T-helper 2 cell treated with Interferon-gamma antibody and Interleukin-4, amounts not matched to agents 5 μg/mL and 100 μg/mL, for 36 hours (primary cell): ENCODE results near the gene OR10H1.
"Not testable (repeated sequence)": the region's sequence is repeated elsewhere in the genome, so short reads cannot be mapped to it uniquely, and the experiment has no call there.

ENCODE experiments used
- DNase-seq: peaks from one replicate; pipeline ENCODE4 v3.0.0; 2021; ENCODE audit warnings: low spot score
- H3K27ac Mint-ChIP-seq: one replicate; pipeline ENCODE4 v1.8.0; 2021; ENCODE audit warnings: mild to moderate bottlenecking, mixed read lengths
- H3K27me3 Mint-ChIP-seq: one replicate; pipeline ENCODE4 v1.8.0; 2021; ENCODE audit warnings: low read depth, mixed read lengths
- H3K36me3 Mint-ChIP-seq: one replicate; pipeline ENCODE4 v1.8.0; 2021; ENCODE audit warnings: low read depth, mixed read lengths
- H3K4me1 Mint-ChIP-seq: one replicate; pipeline ENCODE4 v1.8.0; 2021; ENCODE audit warnings: low read depth, mixed read lengths
- H3K4me3 Mint-ChIP-seq: one replicate; pipeline ENCODE4 v1.8.0; 2022; ENCODE audit warnings: mild to moderate bottlenecking, moderate library complexity, mixed read lengths
- H3K9me3 Mint-ChIP-seq: one replicate; pipeline ENCODE4 v1.8.0; 2021; ENCODE audit warnings: mixed read lengths

Gene OR10H1

DNA sequence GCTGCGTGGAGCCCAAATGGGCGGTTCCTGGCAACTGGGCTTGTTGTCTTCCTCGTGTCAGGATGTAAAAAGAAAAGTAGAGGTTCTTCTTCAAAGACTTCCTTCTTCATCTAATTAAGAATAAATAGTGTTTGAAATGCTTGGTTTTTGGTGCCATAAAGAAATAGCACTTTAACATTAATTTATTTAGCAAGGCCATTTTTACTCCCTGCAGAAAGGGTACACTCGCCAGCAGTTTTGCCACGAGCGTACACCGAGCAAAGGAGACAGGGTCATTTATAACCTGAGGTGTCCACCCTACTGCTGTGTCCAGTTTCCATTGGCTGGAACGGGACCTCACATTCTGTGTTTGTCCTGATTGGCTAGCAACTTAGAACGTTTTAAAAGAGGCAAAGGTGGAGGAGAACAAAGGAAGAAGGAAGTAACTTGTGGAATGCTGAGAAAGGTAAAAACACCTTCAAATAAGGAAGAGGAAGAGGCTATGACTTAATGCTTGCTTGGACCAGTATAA is 21.8 kb upstream of the OR10H1 start:
- peaks cover 3% of the 10 kb centered on the region for H3K36me3 Mint-ChIP-seq
- peaks cover 1% of the 10 kb centered on the region for H3K9me3 Mint-ChIP-seq
- no peaks in the 10 kb centered on the region for H3K27me3 Mint-ChIP-seq
- peaks cover 30% of the 10 kb centered on the region for H3K4me1 Mint-ChIP-seq
- H3K27ac Mint-ChIP-seq, result peak overlapping the region; percentile 99
- peak overlapping the region; percentile 92 for H3K4me3 Mint-ChIP-seq
- DNase-seq, result peak; percentile 12

GRCh38 chr19:15836330-15837220 is 21.1 kb upstream of the OR10H1 start:
- Mint-ChIP-seq H3K4me3 (peak overlapping the region; percentile 92), H3K9me3 (no peaks in the 10 kb centered on the region), H3K4me1 (peaks cover 27% of the 10 kb centered on the region), H3K36me3 (peaks cover 3% of the 10 kb centered on the region), H3K27me3 (no peaks in the 10 kb centered on the region), H3K27ac (peak overlapping the region; percentile 99)
- peak; percentile 94 for DNase-seq

DNA sequence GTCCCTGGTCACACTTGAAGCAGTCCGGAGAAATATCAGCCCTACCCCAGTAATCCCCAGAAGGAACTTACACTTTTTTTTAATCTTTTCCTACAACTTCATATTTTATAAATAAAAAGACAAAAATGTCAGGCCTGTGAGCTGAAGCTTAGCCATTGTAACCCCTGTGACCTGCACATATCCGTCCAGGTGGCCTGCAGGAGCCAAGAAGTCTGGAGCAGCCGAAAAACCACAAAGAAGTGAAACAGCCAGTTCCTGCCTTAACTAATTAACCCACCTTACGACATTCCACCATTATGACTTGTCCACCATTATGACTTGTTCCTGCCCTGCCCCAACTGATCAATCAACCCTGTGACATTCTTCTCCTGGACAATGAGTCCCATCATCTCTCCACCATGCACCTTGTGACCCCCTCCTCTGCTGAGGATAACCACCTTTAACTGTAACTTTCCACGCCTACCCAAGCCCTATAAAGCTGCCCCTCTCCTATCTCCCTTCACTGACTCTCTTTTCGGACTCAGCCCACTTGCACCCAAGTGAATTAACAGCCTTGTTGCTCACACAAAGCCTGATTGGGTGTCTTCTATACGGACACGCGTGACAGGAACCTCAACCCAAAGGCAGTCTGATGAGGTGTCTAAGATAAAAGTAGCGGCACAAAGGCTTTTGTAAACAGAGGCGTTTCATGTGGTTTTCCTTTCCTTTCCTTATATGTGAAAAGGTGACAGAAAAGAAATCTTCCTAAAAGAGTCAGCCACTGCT is 20.3 kb upstream of the OR10H1 start:
- H3K36me3 Mint-ChIP-seq, H3K9me3 Mint-ChIP-seq, H3K27me3 Mint-ChIP-seq: not testable (repeated sequence)
- peak overlapping the region; percentile 92 for H3K4me3 Mint-ChIP-seq
- peaks cover 27% of the 10 kb centered on the region for H3K4me1 Mint-ChIP-seq
- peak; percentile 39 for DNase-seq
- peak overlapping the region; percentile 99 for H3K27ac Mint-ChIP-seq

DNA sequence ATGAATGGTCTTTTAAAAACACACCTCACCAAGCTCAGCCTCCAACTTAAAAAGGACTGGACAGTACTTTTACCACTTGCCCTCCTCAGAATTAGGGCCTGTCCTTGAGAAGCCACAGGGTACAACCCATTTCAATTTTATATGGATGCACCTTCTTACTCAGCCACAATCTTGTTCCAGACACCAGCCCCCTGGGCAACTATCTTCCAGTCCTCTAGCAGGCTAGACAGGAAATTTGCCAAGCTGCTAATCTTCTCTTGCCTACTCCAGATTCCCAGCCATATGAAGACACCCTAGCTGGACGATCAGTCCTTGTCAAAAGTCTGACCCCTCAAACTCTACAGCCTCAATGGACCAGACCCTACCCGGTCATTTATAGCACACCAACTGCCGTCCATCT is 18.8 kb upstream of the OR10H1 start:
- DNase-seq, H3K4me3 Mint-ChIP-seq, H3K36me3 Mint-ChIP-seq, H3K9me3 Mint-ChIP-seq, H3K27ac Mint-ChIP-seq: not testable (repeated sequence)
- H3K4me1 Mint-ChIP-seq, result peaks cover 24% of the 10 kb centered on the region
- peaks cover 10% of the 10 kb centered on the region for H3K27me3 Mint-ChIP-seq

- no peak overlapping the region for H3K27ac Mint-ChIP-seq
- no peaks in the 10 kb centered on the region for H3K9me3 Mint-ChIP-seq
- H3K4me1 Mint-ChIP-seq, result peaks cover 9% of the 10 kb centered on the region
- no peak overlapping the region for H3K4me3 Mint-ChIP-seq
- peaks cover 3% of the 10 kb centered on the region for H3K36me3 Mint-ChIP-seq
- no peak for DNase-seq
- H3K27me3 Mint-ChIP-seq, result peaks cover 24% of the 10 kb centered on the region
Observed at GRCh38 chr19:15831626-15832025, 16.2 kb upstream of the OR10H1 start.

DNA sequence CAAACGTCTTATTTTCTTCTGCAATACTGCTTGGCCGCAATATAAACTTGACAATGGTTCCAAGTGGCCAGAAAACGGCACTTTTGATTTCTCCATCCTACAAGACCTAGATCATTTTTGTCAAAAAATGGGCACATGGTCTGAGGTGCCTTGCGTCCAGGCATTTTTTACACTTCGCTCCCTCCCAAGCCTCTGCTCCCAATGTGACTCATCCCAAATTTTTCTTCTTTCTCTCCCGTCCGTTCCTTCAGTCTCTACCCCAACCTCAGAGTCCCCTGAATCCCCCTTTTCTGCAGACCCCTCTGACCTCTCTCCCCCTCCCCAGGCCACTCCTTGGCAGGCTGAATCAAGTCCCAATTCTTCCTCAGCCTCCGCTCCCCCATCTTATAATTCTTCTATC is 14.3 kb upstream of the OR10H1 start:
- Mint-ChIP-seq H3K27ac (no peak overlapping the region), H3K4me1 (no peaks in the 10 kb centered on the region), H3K9me3 (no peaks in the 10 kb centered on the region), H3K4me3 (no peak overlapping the region), H3K36me3 (no peaks in the 10 kb centered on the region), H3K27me3 (peaks cover 24% of the 10 kb centered on the region)
- no peak for DNase-seq

GRCh38 chr19:15829306-15829698 is 13.8 kb upstream of the OR10H1 start:
- Mint-ChIP-seq H3K4me3 (no peak overlapping the region), H3K4me1 (no peaks in the 10 kb centered on the region), H3K9me3 (no peaks in the 10 kb centered on the region), H3K27ac (no peak overlapping the region), H3K36me3 (no peaks in the 10 kb centered on the region), H3K27me3 (peaks cover 29% of the 10 kb centered on the region)
- DNase-seq, result no peak

- not testable (repeated sequence) for H3K27ac Mint-ChIP-seq, H3K9me3 Mint-ChIP-seq, H3K4me3 Mint-ChIP-seq, H3K36me3 Mint-ChIP-seq, DNase-seq, H3K4me1 Mint-ChIP-seq
- H3K27me3 Mint-ChIP-seq, result peaks cover 29% of the 10 kb centered on the region
Observed at GRCh38 chr19:15828611-15829305, 13.3 kb upstream of the OR10H1 start.

DNA sequence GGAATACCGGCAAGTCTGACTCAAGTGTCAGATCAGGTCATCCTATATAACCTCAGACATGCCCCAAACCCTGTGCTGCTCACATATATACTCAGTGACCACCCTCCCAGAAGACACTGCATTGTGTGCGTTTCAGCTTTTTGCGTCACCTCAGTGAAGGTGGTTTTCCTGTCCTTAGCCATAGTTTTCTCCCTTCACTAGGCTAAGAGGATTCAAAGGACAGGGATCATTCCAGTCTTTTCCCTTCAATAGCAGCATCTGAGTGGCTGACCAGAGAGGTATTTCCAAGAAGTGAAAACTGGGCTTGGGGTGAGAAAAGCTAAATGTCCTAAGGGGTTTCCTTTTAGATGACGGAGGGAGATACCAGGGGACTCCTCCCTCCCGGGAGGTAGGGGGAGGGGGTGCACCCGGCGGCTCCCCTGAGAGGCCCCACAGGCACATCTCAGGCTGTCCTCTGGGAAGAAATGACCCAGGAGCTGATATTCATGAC is 12.7 kb upstream of the OR10H1 start:
- no peak overlapping the region for H3K27ac Mint-ChIP-seq
- H3K4me1 Mint-ChIP-seq, result no peaks in the 10 kb centered on the region
- peaks cover 29% of the 10 kb centered on the region for H3K27me3 Mint-ChIP-seq
- no peak overlapping the region for H3K4me3 Mint-ChIP-seq
- DNase-seq, result no peak
- H3K9me3 Mint-ChIP-seq, result no peaks in the 10 kb centered on the region
- H3K36me3 Mint-ChIP-seq, result no peaks in the 10 kb centered on the region

GRCh38 chr19:15825753-15826152 is 10.3 kb upstream of the OR10H1 start:
- Mint-ChIP-seq H3K4me1 (no peaks in the 10 kb centered on the region), H3K27me3 (peaks cover 29% of the 10 kb centered on the region), H3K9me3 (no peaks in the 10 kb centered on the region), H3K36me3 (no peaks in the 10 kb centered on the region), H3K27ac (no peak overlapping the region), H3K4me3 (no peak overlapping the region)
- DNase-seq, result no peak

DNA sequence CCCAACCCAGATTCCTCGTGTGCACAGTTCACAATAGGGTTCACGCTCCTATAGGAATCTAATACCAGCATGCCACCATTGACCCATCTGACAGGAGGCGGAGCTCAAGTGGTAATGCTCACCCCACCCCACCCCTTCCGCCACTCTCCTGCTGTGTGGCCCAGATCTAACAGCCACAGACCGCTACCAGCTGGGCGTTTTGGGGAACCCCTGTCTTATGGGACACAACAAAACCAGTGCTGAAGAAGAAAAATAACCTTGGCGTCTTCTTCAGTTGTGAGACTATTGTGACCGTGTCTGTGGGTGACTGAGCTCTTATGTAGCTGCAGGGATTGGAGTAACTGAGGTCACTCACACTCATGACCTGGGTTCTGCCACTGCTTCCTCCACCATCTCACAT is 5.2 kb upstream of the OR10H1 start:
- H3K4me1 Mint-ChIP-seq, result no peaks in the 10 kb centered on the region
- no peak overlapping the region for H3K27ac Mint-ChIP-seq
- DNase-seq, result no peak
- peaks cover 12% of the 10 kb centered on the region for H3K27me3 Mint-ChIP-seq
- no peaks in the 10 kb centered on the region for H3K9me3 Mint-ChIP-seq
- H3K36me3 Mint-ChIP-seq, result no peaks in the 10 kb centered on the region
- H3K4me3 Mint-ChIP-seq, result no peak overlapping the region

GRCh38 chr19:15813916-15814315 is 1.5 kb downstream of the OR10H1 start:
- no peak overlapping the region for H3K27ac Mint-ChIP-seq
- DNase-seq, result no peak
- no peaks in the 10 kb centered on the region for H3K9me3 Mint-ChIP-seq
- peaks cover 16% of the 10 kb centered on the region for H3K4me1 Mint-ChIP-seq
- no peaks in the 10 kb centered on the region for H3K36me3 Mint-ChIP-seq
- H3K27me3 Mint-ChIP-seq, result peaks cover 42% of the 10 kb centered on the region
- H3K4me3 Mint-ChIP-seq, result no peak overlapping the region

DNA sequence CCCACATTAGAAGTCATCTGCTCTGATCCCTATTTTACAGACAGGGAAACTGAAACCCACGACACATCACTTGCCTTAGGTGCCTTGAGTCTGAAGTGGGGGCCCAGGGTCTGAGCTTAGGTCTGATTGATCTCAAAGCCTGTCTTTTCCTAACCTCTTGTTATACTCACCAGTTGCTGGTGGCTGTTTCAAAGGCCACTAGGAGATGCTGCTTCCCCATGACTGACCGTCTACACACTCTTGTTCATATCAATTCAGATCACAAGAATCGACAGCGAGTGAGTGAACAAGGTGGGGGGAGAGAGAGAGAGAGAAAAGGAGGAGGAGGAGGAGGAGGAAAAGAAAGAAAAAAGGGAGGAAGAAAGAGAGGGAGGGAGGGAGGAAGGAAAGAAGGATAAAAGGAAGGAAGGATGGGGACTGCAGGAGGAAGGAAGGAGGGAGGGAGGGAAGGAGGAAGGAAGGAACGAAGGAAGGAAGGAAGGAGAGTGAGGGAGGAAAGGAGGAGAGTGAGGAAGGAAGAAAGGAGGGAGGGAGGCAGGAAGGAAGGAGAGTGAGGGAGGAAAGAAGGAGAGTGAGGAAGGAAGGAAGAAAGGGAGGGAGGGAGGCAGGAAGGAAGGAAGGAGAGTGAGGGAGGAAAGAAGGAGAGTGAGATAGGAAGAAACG is 3.3 kb downstream of the OR10H1 start:
- H3K4me1 Mint-ChIP-seq, result peaks cover 16% of the 10 kb centered on the region
- no peak overlapping the region for H3K4me3 Mint-ChIP-seq
- H3K27me3 Mint-ChIP-seq, result peaks cover 42% of the 10 kb centered on the region
- H3K36me3 Mint-ChIP-seq, result no peaks in the 10 kb centered on the region
- no peak for DNase-seq
- H3K27ac Mint-ChIP-seq, result no peak overlapping the region
- H3K9me3 Mint-ChIP-seq, result no peaks in the 10 kb centered on the region
